ENCODE results near the gene KCNQ1.

Gene KCNQ1

DNA sequence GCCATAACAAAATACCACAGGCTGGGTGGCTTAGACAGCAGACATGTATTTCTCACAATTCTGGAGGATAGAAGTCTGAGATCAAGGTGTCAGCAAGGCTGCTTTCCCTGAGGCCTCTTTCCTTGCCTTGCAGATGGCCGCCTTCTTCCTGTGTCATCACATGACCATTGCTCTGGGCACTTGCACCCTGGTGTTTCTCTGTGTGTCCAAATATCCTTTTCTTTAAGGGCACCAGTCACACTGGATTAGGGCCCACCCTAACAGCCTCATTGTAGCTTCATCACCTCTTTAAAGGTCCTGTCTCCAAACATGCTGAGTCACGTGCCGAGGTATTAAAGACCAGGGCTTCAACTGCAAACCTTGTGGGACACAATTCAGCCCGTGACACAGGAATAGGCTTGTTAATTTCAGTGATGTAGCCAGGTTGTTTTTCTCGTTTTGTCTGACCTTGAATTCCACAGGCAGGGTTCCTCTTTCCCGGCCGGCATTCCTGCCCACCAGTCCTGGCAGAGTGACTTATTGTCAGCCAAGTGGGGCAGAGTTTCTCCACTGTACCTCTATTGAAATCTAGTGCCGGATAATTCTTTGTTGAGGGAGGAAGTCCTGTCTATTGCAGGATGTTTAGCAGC is 154.9 kb downstream of the KCNQ1 start:
- TF ChIP-seq CTCF (IDR thresholded peaks at IDR 0.05; ENCODE audit: low read depth, low read length, missing control alignments), result no peak
- in situ Hi-C loops (cut with HindIII; ENCODE audit: low sequenced_read_pairs), result no loop called here
- H3K4me3 ChIP-seq (ENCODE audit: low read depth, low read length), result no peak overlapping the region

GRCh38 chr11:2609345-2609744 is 164.5 kb downstream of the KCNQ1 start:
- in situ Hi-C loops (cut with HindIII; ENCODE audit: low sequenced_read_pairs), result loop anchor here (5.0 kb wide), 1 partner anchor 43 kb away; no protein-coding TSS in a partner anchor

More for the DNA sequence above, 154.9 kb downstream of the KCNQ1 start:
- no peak for DNase-seq (ENCODE audit: low read depth)

DNA sequence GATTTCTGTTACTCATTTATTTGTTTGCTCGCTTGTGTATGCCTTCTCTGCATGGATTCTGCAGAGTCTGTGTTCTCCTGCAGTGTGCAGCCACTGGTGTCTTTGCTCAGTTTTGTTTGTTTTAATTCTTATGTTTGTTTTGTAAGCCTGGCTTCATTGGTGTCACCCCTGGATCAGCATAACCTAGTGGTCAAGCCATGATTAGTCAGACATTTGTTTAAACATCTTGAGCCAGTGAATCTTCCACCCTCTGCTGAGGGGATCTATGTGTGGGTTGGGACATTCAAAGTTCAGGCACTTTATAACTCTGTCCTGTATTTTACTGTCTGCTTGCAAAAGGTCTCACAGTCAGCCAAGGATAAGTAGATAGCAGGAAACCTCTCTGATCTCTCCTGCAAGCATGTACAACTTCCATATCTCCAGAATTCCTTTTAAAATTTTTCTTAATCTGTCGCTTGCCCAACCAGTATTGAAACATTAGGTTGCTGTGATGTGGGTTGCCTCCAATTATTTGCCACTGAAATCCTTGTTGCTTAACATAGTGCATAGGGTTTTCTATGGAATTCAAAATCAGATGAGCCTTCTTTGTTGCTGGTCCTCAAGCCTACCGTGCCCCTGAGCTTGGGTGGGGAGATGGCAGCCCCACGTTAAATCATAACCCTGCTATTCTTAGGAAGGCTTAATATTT is 168.2 kb downstream of the KCNQ1 start:
- no peak overlapping the region for H3K4me3 ChIP-seq (ENCODE audit: low read depth, low read length)
- no peak for TF ChIP-seq CTCF (IDR thresholded peaks at IDR 0.05; ENCODE audit: low read depth, low read length, missing control alignments)
- in situ Hi-C loops (cut with HindIII; ENCODE audit: low sequenced_read_pairs), result no loop called here
- no peak for DNase-seq (ENCODE audit: low read depth)

More at GRCh38 chr11:2609345-2609744, 164.5 kb downstream of the KCNQ1 start:
- TF ChIP-seq CTCF (IDR thresholded peaks at IDR 0.05; ENCODE audit: low read depth, low read length, missing control alignments), result no peak
- DNase-seq (ENCODE audit: low read depth), result no peak
- H3K4me3 ChIP-seq (ENCODE audit: low read depth, low read length), result no peak overlapping the region

DNA sequence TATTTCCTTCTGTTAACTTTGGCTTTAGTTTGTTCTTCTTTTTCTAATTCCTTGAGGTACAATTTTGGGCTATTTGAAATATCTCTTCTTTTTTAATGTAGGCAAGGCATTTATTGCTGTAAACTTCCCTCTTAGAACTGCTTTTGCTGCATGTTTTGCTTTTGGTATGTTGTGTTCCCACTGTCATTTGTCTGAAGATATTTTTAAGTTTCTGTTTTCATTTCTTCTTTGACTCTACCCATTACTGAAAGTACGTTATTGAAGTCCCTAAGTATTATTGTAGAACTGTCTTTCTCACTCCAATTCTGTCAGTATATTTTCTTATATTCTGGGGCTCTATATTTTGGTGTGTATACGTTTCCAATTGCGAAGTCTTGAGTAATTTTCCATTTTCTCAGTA is 177.1 kb downstream of the KCNQ1 start:
- in situ Hi-C loops (cut with HindIII; ENCODE audit: low sequenced_read_pairs), result no loop called here
- H3K4me3 ChIP-seq (ENCODE audit: low read depth, low read length), result no peak overlapping the region
- DNase-seq (ENCODE audit: low read depth), result no peak
- no peak for TF ChIP-seq CTCF (IDR thresholded peaks at IDR 0.05; ENCODE audit: low read depth, low read length, missing control alignments)

DNA sequence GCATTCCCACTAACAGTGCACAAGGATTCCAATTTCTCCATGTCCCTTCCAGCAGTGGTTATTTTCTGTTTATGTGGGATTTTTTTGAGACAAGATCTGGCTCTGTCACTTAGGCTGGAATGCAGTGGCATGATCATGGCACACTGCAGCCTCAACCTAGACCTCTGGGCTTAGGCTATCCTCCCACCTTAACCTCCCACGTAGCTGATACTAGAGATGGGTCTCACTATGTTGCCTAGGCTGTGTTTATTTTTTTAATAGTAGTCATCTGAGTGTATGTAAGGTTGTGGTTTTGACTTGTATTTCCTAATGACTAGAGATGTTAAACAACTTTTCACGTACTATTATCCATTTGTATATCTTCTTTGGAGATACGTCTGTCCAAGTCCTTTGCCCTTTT is 180.4 kb downstream of the KCNQ1 start:
- in situ Hi-C loops (cut with HindIII; ENCODE audit: low sequenced_read_pairs), result no loop called here
- no peak for TF ChIP-seq CTCF (IDR thresholded peaks at IDR 0.05; ENCODE audit: low read depth, low read length, missing control alignments)
- DNase-seq (ENCODE audit: low read depth), result no peak
- no peak overlapping the region for H3K4me3 ChIP-seq (ENCODE audit: low read depth, low read length)

DNA sequence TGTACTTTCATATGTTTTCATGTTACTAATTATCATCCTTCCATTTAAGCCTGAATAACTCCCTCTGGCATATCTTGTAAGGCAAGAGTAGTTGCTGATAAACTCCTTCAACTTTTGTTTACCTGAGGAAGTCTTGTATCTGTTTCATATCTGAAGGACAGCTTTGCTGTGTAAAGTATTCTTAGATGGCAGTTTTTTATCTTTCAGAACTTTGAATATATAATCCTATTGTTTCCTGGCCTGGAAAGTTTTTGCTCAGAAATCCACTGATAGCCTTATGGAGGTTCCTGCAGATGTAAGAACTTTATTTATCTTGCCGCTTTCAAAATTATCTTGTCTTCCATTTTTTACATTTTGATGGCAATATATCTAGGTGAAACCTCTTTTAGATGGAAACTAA is 185.9 kb downstream of the KCNQ1 start:
- DNase-seq (ENCODE audit: low read depth), result no peak
- TF ChIP-seq CTCF (IDR thresholded peaks at IDR 0.05; ENCODE audit: low read depth, low read length, missing control alignments), result no peak
- in situ Hi-C loops (cut with HindIII; ENCODE audit: low sequenced_read_pairs), result no loop called here
- no peak overlapping the region for H3K4me3 ChIP-seq (ENCODE audit: low read depth, low read length)

Data from astrocyte of the cerebellum (primary cell).